ENCODE data around the gene PFDN6. TPM values are rescaled to one million over a fixed set of nuclear protein-coding genes. Genes with fewer than 3 reads are reported as not detected.
A peak's percentile ranks its signal among the peaks of the same experiment; 100 is the strongest.

The PFDN6 gene
- total and polyA plus RNA-seq, 2 of the 13 experiments (the other 11 are each of a cell fraction or from before 2014, with no cell fraction given), result 75.5 to 87.0 TPM

DNA sequence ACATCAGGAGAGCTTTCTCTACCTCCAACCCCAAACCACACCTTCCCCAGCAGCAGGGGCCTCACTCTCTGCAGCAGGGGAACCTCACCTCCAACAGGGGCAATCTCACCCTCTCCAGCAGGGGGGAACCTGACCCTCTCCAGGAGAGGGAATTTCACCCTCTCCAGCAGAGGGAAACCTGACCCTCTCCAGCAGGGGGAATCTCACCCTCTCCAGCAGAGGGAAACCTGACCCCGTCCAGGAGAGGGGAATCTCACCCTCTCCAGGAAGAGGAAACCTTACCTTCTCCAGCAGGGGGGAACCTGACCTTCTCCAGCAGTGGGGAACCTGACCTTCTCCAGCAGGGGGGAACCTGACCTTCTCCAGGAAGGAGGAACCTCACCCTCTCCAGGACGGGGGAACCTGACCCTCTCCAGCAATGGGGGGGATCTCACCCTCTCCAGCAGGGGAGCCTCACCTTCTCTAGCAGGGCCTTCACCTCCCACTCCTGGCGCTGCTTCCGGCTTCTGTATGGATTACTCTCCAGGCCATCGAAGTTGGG, 9.4 kb upstream of the PFDN6 start (continued):
- TF ChIP-seq WIZ (CRISPR knock-in tag; IDR thresholded peaks at IDR 0.05) (no peak), ZNF12 (CRISPR knock-in tag; IDR thresholded peaks at IDR 0.05) (no peak), ZBTB42 (CRISPR knock-in tag; IDR thresholded peaks at IDR 0.05) (no peak), EED (CRISPR knock-in tag; IDR thresholded peaks at IDR 0.05) (no peak), ZNF891 (CRISPR knock-in tag; IDR thresholded peaks at IDR 0.05) (no peak), SOX6 (IDR thresholded peaks at IDR 0.05) (no peak), SOX6 (CRISPR knock-in tag; IDR thresholded peaks at IDR 0.05) (peak; percentile 22; the same call in 1 of the 2 replicates), HMGA1 (CRISPR knock-in tag; conservative IDR thresholded peaks at IDR 0.05) (no peak), ZNF563 (CRISPR knock-in tag; IDR thresholded peaks at IDR 0.05) (no peak), ZMYM3 (CRISPR knock-in tag; IDR thresholded peaks at IDR 0.05) (no peak), MAFF (IDR thresholded peaks at IDR 0.05; ENCODE audit: low read depth, low read length) (no peak), ZFP82 (CRISPR knock-in tag; IDR thresholded peaks at IDR 0.05; ENCODE audit: borderline replicate concordance) (no peak), HNRNPK (IDR thresholded peaks at IDR 0.05; ENCODE audit: low read depth, low read length, poor library complexity, severe bottlenecking) (no peak), IRF2 (CRISPR knock-in tag; IDR thresholded peaks at IDR 0.05) (peak; percentile 53; the same call in 1 of the 2 replicates), ISX (CRISPR knock-in tag; conservative IDR thresholded peaks at IDR 0.05) (no peak), PRPF4 (IDR thresholded peaks at IDR 0.05; ENCODE audit: low read depth, low read length, poor library complexity, severe bottlenecking) (peak; percentile 67), FLYWCH1 (CRISPR knock-in tag; IDR thresholded peaks at IDR 0.05) (no peak), NFATC3 (CRISPR knock-in tag; IDR thresholded peaks at IDR 0.05) (no peak), ESRRA (CRISPR knock-in tag; IDR thresholded peaks at IDR 0.05; ENCODE audit: low read depth) (no peak), ASH2L (IDR thresholded peaks at IDR 0.05; ENCODE audit: insufficient read length, low read depth, low read length) (no peak), MIER3 (CRISPR knock-in tag; IDR thresholded peaks at IDR 0.05; ENCODE audit: borderline replicate concordance) (no peak)
- TF ChIP-seq, protein P1, sequence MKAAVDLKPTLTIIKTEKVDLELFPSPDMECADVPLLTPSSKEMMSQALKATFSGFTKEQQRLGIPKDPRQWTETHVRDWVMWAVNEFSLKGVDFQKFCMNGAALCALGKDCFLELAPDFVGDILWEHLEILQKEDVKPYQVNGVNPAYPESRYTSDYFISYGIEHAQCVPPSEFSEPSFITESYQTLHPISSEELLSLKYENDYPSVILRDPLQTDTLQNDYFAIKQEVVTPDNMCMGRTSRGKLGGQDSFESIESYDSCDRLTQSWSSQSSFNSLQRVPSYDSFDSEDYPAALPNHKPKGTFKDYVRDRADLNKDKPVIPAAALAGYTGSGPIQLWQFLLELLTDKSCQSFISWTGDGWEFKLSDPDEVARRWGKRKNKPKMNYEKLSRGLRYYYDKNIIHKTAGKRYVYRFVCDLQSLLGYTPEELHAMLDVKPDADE (CRISPR knock-in tag; IDR thresholded peaks at IDR 0.05), result no peak
- TF ChIP-seq, protein P2, sequence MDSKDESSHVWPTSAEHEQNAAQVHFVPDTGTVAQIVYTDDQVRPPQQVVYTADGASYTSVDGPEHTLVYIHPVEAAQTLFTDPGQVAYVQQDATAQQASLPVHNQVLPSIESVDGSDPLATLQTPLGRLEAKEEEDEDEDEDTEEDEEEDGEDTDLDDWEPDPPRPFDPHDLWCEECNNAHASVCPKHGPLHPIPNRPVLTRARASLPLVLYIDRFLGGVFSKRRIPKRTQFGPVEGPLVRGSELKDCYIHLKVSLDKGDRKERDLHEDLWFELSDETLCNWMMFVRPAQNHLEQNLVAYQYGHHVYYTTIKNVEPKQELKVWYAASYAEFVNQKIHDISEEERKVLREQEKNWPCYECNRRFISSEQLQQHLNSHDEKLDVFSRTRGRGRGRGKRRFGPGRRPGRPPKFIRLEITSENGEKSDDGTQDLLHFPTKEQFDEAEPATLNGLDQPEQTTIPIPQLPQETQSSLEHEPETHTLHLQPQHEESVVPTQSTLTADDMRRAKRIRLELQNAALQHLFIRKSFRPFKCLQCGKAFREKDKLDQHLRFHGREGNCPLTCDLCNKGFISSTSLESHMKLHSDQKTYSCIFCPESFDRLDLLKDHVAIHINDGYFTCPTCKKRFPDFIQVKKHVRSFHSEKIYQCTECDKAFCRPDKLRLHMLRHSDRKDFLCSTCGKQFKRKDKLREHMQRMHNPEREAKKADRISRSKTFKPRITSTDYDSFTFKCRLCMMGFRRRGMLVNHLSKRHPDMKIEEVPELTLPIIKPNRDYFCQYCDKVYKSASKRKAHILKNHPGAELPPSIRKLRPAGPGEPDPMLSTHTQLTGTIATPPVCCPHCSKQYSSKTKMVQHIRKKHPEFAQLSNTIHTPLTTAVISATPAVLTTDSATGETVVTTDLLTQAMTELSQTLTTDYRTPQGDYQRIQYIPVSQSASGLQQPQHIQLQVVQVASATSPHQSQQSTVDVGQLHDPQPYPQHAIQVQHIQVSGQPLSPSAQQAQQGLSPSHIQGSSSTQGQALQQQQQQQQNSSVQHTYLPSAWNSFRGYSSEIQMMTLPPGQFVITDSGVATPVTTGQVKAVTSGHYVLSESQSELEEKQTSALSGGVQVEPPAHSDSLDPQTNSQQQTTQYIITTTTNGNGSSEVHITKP (CRISPR knock-in tag; IDR thresholded peaks at IDR 0.05; ENCODE audit: low read depth), result peak; percentile 84; the same call in 1 of the 2 replicates
- TF ChIP-seq, protein P3, sequence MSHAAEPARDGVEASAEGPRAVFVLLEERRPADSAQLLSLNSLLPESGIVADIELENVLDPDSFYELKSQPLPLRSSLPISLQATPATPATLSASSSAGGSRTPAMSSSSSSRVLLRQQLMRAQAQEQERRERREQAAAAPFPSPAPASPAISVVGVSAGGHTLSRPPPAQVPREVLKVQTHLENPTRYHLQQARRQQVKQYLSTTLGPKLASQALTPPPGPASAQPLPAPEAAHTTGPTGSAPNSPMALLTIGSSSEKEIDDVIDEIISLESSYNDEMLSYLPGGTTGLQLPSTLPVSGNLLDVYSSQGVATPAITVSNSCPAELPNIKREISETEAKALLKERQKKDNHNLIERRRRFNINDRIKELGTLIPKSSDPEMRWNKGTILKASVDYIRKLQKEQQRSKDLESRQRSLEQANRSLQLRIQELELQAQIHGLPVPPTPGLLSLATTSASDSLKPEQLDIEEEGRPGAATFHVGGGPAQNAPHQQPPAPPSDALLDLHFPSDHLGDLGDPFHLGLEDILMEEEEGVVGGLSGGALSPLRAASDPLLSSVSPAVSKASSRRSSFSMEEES (CRISPR knock-in tag; IDR thresholded peaks at IDR 0.05), result no peak
- TF ChIP-seq, protein P4, sequence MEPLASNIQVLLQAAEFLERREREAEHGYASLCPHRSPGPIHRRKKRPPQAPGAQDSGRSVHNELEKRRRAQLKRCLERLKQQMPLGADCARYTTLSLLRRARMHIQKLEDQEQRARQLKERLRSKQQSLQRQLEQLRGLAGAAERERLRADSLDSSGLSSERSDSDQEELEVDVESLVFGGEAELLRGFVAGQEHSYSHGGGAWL (CRISPR knock-in tag; IDR thresholded peaks at IDR 0.05), result no peak
